HCT116 (cell line): ENCODE data around the gene TPM2. TPM values are rescaled to one million over a fixed set of nuclear protein-coding genes. Genes with fewer than 3 reads are reported as not detected.

Experiments used
- ATAC-seq: fragments of 200-7000 bp; cut with Tn5 transposase; 2 replicates; pipeline ENCODE4 v1.9.1; 2020; ENCODE audit warnings: mild to moderate bottlenecking, moderate library complexity
- BruUV-seq: library from RNA; stranded (reverse); fragments of 400-500 nt; replicated peaks from 2 replicates; lab custom pipeline; 2021; lab: Mats Ljungman, UMichigan
- CTCF ChIA-PET: fragments of 300-600 bp; sonication (Branson Sonifier 250); formaldehyde crosslinking; loops from one replicate; lab custom pipeline; 2021; ENCODE audit warnings: antibody characterized with exemption; lab: Charles Lee
- POLR2A ChIA-PET: fragments of 300-600, 350-600 bp; sonication (Branson Sonifier 250); formaldehyde crosslinking; loops from one replicate; lab custom pipeline; 2021; ENCODE audit warnings: antibody characterized with exemption; lab: Charles Lee
- RAD21 ChIA-PET, 2 experiments: fragments of 300-600 bp; sonication (Branson Sonifier 250); formaldehyde crosslinking; loops; one replicate each; lab custom pipeline; 2023; ENCODE audit warnings: low total read pairs in 2 of 2; ENCODE audit not compliant: uncharacterized antibody in 2 of 2, unreplicated experiment in 2 of 2, low non-redundant PET in 1 of 2; lab: Charles Lee
- DNase-seq: peaks from one replicate; pipeline ENCODE4 v3.0.0-alpha.2; 2010; ENCODE audit warnings: low read depth, low spot score
- H2AFZ ChIP-seq: fragments of 200-600 bp; shearing (Covaris generic), sonication (generic); 2 replicates; pipeline ENCODE4 v1.6.1; 2017; ENCODE audit warnings: low read depth, mixed run types, mixed read lengths, antibody characterized with exemption, low read length; ENCODE audit not compliant: poor library complexity, severe bottlenecking
- H3K27ac ChIP-seq: 2 replicates; pipeline ENCODE4 v1.5.1; 2012; ENCODE audit warnings: low read depth, low read length
- H3K27me3 ChIP-seq: fragments of 200-600 bp; sonication (generic); 2 replicates; pipeline ENCODE4 v1.6.1; 2016; ENCODE audit warnings: mixed run types, low read length, mixed read lengths; ENCODE audit not compliant: insufficient read depth
- H3K36me3 ChIP-seq, 2 experiments: fragments of 200-500 bp in 1 of 2; fragments of 200-600 bp in 1 of 2; sonication (Bioruptor generic) in 1 of 2; sonication (generic) in 1 of 2; 2 replicates each; pipeline versions ENCODE4 v1.5.1 to v1.6.1; 2014 to 2016; ENCODE audit warnings: low read length in 2 of 2, inconsistent platforms in 1 of 2, mixed read lengths in 1 of 2, mixed run types in 1 of 2; ENCODE audit not compliant: insufficient read depth in 2 of 2, control insufficient read depth in 1 of 2
- H3K4me1 ChIP-seq, 2 experiments: fragments of 200-600 bp in 1 of 2; sonication (generic) in 1 of 2; 2 replicates each; pipeline versions ENCODE4 v1.5.1 to v1.6.1; 2012 to 2017; ENCODE audit warnings: low read length in 2 of 2, inconsistent platforms in 1 of 2, mild to moderate bottlenecking in 1 of 2, mixed read lengths in 1 of 2, mixed run types in 1 of 2, moderate library complexity in 1 of 2; ENCODE audit not compliant: insufficient read depth in 2 of 2, control insufficient read depth in 1 of 2
- H3K4me2 ChIP-seq: fragments of 200-600 bp; sonication (generic); 2 replicates; pipeline ENCODE4 v1.6.1; 2017; ENCODE audit warnings: mixed run types, low read length, mixed read lengths
- H3K4me3 ChIP-seq, 2 experiments: fragments of 200-600 bp in 1 of 2; sonication (generic) in 1 of 2; replicated peaks in 1 of 2; 2 replicates each; pipeline ENCODE4 v1.5.1; 2011 to 2016; ENCODE audit warnings: low read length in 2 of 2, control low read depth in 1 of 2, low read depth in 1 of 2, mild to moderate bottlenecking in 1 of 2, mixed read lengths in 1 of 2, mixed run types in 1 of 2
- H3K79me2 ChIP-seq: fragments of 200-600 bp; sonication (generic); 2 replicates; pipeline ENCODE4 v1.6.1; 2017; ENCODE audit warnings: mild to moderate bottlenecking, mixed run types, low read length, moderate library complexity, mixed read lengths; ENCODE audit not compliant: insufficient read depth
- H3K9ac ChIP-seq: fragments of 200-600 bp; sonication (generic); 2 replicates; pipeline ENCODE4 v1.6.1; 2016; ENCODE audit warnings: low read length, mixed read lengths
- H3K9me2 ChIP-seq: fragments of 200-600 bp; sonication (generic), shearing (Covaris generic); 2 replicates; pipeline ENCODE4 v1.6.1; 2017; ENCODE audit warnings: mixed run types, mild to moderate bottlenecking, moderate library complexity; ENCODE audit not compliant: insufficient read depth
- H3K9me3 ChIP-seq, 2 experiments: fragments of 200-500 bp in 1 of 2; fragments of 200-600 bp in 1 of 2; sonication (Bioruptor generic) in 1 of 2; sonication (generic) in 1 of 2; 2 replicates each; pipeline ENCODE4 v1.6.1; 2014 to 2017; ENCODE audit warnings: low read length in 2 of 2, mixed read lengths in 2 of 2, inconsistent platforms in 1 of 2, low read depth in 1 of 2, mild to moderate bottlenecking in 1 of 2, mixed run types in 1 of 2, moderate library complexity in 1 of 2; ENCODE audit not compliant: control insufficient read depth in 1 of 2, insufficient read depth in 1 of 2
- H4K20me1 ChIP-seq: fragments of 200-600 bp; sonication (generic), shearing (Covaris generic); 2 replicates; pipeline ENCODE4 v1.6.1; 2017; ENCODE audit warnings: mixed run types, mild to moderate bottlenecking, moderate library complexity; ENCODE audit not compliant: insufficient read depth
- CEBPB ChIP-seq: IDR thresholded peaks from 2 replicates; pipeline ENCODE4 v1.6.1; 2012; ENCODE audit warnings: low read depth
- EGR1 ChIP-seq: IDR thresholded peaks from 2 replicates; pipeline ENCODE4 v1.6.1; 2012; ENCODE audit warnings: low read depth
- ELF1 ChIP-seq: IDR thresholded peaks from 2 replicates; pipeline ENCODE4 v1.6.1; 2012; ENCODE audit warnings: low read depth, borderline replicate concordance
- EZH2 ChIP-seq: fragments of 200-600 bp; sonication (generic); IDR thresholded peaks from 2 replicates; pipeline ENCODE4 v1.6.1; 2017; ENCODE audit warnings: antibody characterized with exemption, mixed run types
- EZH2phosphoT487 ChIP-seq: fragments of 200-600 bp; IDR thresholded peaks from 2 replicates; pipeline ENCODE4 v1.6.1; 2018; ENCODE audit warnings: antibody characterized with exemption, borderline replicate concordance
- JUND ChIP-seq: IDR thresholded peaks from 2 replicates; pipeline ENCODE4 v1.6.1; 2012
- RAD21 ChIP-seq: IDR thresholded peaks from 2 replicates; pipeline ENCODE4 v1.6.1; 2012; ENCODE audit warnings: low read depth, mild to moderate bottlenecking
- SIN3A ChIP-seq: IDR thresholded peaks from 2 replicates; pipeline ENCODE4 v1.6.1; 2012; ENCODE audit warnings: low read depth
- SP1 ChIP-seq: IDR thresholded peaks from 2 replicates; pipeline ENCODE4 v1.6.1; 2012; ENCODE audit warnings: low read depth
- SRF ChIP-seq: IDR thresholded peaks from 2 replicates; pipeline ENCODE4 v1.6.1; 2012; ENCODE audit warnings: low read depth
- YY1 ChIP-seq: IDR thresholded peaks from 2 replicates; pipeline ENCODE4 v1.6.1; 2011; ENCODE audit warnings: low read length, low read depth, moderate library complexity, mild to moderate bottlenecking; ENCODE audit not compliant: insufficient replicate concordance; ENCODE audit errors: extremely low read depth
- ZNF274 ChIP-seq: fragments of 200-500 bp; sonication (Bioruptor generic); IDR thresholded peaks from 2 replicates; pipeline ENCODE4 v1.6.1; 2014; ENCODE audit warnings: mild to moderate bottlenecking, low read depth, low read length, inconsistent platforms
- intact Hi-C: fragments of 100-400 bp; cut with micrococcal nuclease; formaldehyde crosslinking; loops from 2 replicates; pipeline ENCODE4 v1.10.0; 2022
- total RNA-seq: library from RNA; stranded (reverse); gene quantifications from one replicate; pipeline ENCODE4 v1.2.1, GENCODE V29; 2021; ENCODE audit not compliant: unreplicated experiment
- TF ChIP-seq, protein P1 (sequence below), 3 experiments: fragments of 200-600 bp in 1 of 3; sonication (generic) in 1 of 3; IDR thresholded peaks in 2 of 3; conservative IDR thresholded peaks in 1 of 3; 2 replicates each; pipeline ENCODE4 v1.5.1; 2012 to 2017; ENCODE audit warnings: low read depth in 2 of 3, low read length in 2 of 3, antibody characterized with exemption in 1 of 3, borderline replicate concordance in 1 of 3, control low read depth in 1 of 3, mild to moderate bottlenecking in 1 of 3, mixed read lengths in 1 of 3, mixed run types in 1 of 3, moderate library complexity in 1 of 3; ENCODE audit not compliant: insufficient read depth in 1 of 3

TPM2 gene
- total RNA-seq, 1 experiment from 2014 or later: 278 TPM

DNA sequence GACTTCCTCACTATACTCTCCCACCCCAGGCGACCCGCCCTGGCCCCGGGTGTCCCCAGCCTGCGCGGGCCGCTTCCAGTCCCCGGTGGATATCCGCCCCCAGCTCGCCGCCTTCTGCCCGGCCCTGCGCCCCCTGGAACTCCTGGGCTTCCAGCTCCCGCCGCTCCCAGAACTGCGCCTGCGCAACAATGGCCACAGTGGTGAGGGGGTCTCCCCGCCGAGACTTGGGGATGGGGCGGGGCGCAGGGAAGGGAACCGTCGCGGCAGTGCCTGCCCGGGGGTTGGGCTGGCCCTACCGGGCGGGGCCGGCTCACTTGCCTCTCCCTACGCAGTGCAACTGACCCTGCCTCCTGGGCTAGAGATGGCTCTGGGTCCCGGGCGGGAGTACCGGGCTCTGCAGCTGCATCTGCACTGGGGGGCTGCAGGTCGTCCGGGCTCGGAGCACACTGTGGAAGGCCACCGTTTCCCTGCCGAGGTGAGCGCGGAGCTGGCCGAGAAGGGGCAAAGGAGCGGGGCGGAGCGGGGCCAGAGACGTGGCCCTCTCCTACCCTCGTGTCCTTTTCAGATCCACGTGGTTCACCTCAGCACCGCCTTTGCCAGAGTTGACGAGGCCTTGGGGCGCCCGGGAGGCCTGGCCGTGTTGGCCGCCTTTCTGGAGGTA, 13.9 kb downstream of the TPM2 start:
- DNase-seq: no peak
- Histone ChIP-seq H3K36me3 (no peaks in the 10 kb centered on the region), H3K27ac (no peak overlapping the region), H3K4me3 (no peak overlapping the region), H2AFZ (no peak overlapping the region), H3K27me3 (no peaks in the 10 kb centered on the region), H3K9me3 (no peaks in the 10 kb centered on the region), H4K20me1 (no peaks in the 10 kb centered on the region)
- CTCF ChIA-PET: no interaction called here
- POLR2A ChIA-PET: no interaction called here
- intact Hi-C loops: no loop called here
- TF ChIP-seq SIN3A: no peak
- no peak for TF ChIP-seq CEBPB
- TF ChIP-seq, protein P1, sequence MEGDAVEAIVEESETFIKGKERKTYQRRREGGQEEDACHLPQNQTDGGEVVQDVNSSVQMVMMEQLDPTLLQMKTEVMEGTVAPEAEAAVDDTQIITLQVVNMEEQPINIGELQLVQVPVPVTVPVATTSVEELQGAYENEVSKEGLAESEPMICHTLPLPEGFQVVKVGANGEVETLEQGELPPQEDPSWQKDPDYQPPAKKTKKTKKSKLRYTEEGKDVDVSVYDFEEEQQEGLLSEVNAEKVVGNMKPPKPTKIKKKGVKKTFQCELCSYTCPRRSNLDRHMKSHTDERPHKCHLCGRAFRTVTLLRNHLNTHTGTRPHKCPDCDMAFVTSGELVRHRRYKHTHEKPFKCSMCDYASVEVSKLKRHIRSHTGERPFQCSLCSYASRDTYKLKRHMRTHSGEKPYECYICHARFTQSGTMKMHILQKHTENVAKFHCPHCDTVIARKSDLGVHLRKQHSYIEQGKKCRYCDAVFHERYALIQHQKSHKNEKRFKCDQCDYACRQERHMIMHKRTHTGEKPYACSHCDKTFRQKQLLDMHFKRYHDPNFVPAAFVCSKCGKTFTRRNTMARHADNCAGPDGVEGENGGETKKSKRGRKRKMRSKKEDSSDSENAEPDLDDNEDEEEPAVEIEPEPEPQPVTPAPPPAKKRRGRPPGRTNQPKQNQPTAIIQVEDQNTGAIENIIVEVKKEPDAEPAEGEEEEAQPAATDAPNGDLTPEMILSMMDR (IDR thresholded peaks at IDR 0.05 in 2 of 3, conservative IDR thresholded peaks at IDR 0.05 in 1 of 3; ENCODE audit: borderline replicate concordance in 1 of 3, insufficient read depth in 1 of 3, low read depth in 2 of 3, low read length in 2 of 3): no peak
- no peak for TF ChIP-seq JUND
- no peak for TF ChIP-seq EZH2phosphoT487
- no peak for TF ChIP-seq SP1
- TF ChIP-seq ELF1: no peak
- TF ChIP-seq RAD21: no peak
- no peak for TF ChIP-seq EZH2
- no peak for TF ChIP-seq EGR1
- no peak for TF ChIP-seq ZNF274
- TF ChIP-seq SRF: no peak
- no peak for TF ChIP-seq YY1
- TF ChIP-seq, all 23 proteins: peak for 0
- RAD21 ChIA-PET: no interaction called here
- no peak overlapping the region for H3K9ac ChIP-seq
- no peaks in the 10 kb centered on the region for H3K79me2 ChIP-seq
- ATAC-seq: no peak
- no peaks in the 10 kb centered on the region for H3K9me2 ChIP-seq
- peaks cover 0 to 11% of the 10 kb centered on the region in 2 experiments; a peak in 2 of 4 replicates for H3K4me1 ChIP-seq
- H3K4me2 ChIP-seq: no peak overlapping the region
- BruUV-seq: no TSS peak
